ENCODE results near the gene PCDHGA5.
"Not testable (repeated sequence)": the region's sequence is repeated elsewhere in the genome, so short reads cannot be mapped to it uniquely, and the experiment has no call there.

Gene PCDHGA5

GRCh38 chr5:141363952-141364660, at the start of gene PCDHGA5:
PCDHGA5 (plus strand) TSS chr5:141364162; CDS start chr5:141364331, 169 bp downstream.
- no peak for DNase-seq (ENCODE audit: low read depth)

GRCh38 chr5:141316963-141317362, 47.0 kb upstream of the PCDHGA5 start:
- DNase-seq (ENCODE audit: low read depth), result not testable (repeated sequence)

- DNase-seq (ENCODE audit: low read depth), result no peak
Observed at GRCh38 chr5:141319202-141319601, 44.8 kb upstream of the PCDHGA5 start.

- no peak for DNase-seq (ENCODE audit: low read depth)
Observed at GRCh38 chr5:141319699-141320098, 44.3 kb upstream of the PCDHGA5 start.

GRCh38 chr5:141320225-141321169, 43.5 kb upstream of the PCDHGA5 start, which contains the start of gene TAF7:
TAF7 (minus strand) TSS chr5:141320784; CDS start chr5:141320044, 740 bp downstream.
- DNase-seq (ENCODE audit: low read depth), result peak; percentile 89

GRCh38 chr5:141322261-141322660, 41.7 kb upstream of the PCDHGA5 start:
- no peak for DNase-seq (ENCODE audit: low read depth)

- peak; percentile 51 for DNase-seq (ENCODE audit: low read depth)
Observed at GRCh38 chr5:141326088-141326854, 37.7 kb upstream of the PCDHGA5 start.

- no peak for DNase-seq (ENCODE audit: low read depth)
Observed at GRCh38 chr5:141328231-141328630, 35.7 kb upstream of the PCDHGA5 start.

- no peak for DNase-seq (ENCODE audit: low read depth)
Observed at GRCh38 chr5:141330299-141331080, 33.5 kb upstream of the PCDHGA5 start, which contains the start of gene PCDHGA1. PCDHGA1 (plus strand) TSS chr5:141330514.

- not testable (repeated sequence) for DNase-seq (ENCODE audit: low read depth)
Observed at GRCh38 chr5:141332571-141332970, 31.4 kb upstream of the PCDHGA5 start.

GRCh38 chr5:141338538-141339306, 25.2 kb upstream of the PCDHGA5 start, which contains the start of gene PCDHGA2:
PCDHGA2 (plus strand) TSS chr5:141338760.
- DNase-seq (ENCODE audit: low read depth), result no peak

- not testable (repeated sequence) for DNase-seq (ENCODE audit: low read depth)
Observed at GRCh38 chr5:141340781-141341354, 23.1 kb upstream of the PCDHGA5 start.

GRCh38 chr5:141342773-141343172, 21.2 kb upstream of the PCDHGA5 start:
- no peak for DNase-seq (ENCODE audit: low read depth)

GRCh38 chr5:141343242-141343952, 20.6 kb upstream of the PCDHGA5 start, which contains the start of gene PCDHGA3:
PCDHGA3 (plus strand) TSS chr5:141343829; CDS start chr5:141344034, 205 bp downstream.
- no peak for DNase-seq (ENCODE audit: low read depth)

GRCh38 chr5:141343953-141344463, 20.0 kb upstream of the PCDHGA5 start:
- DNase-seq (ENCODE audit: low read depth), result no peak

- DNase-seq (ENCODE audit: low read depth), result no peak
Observed at GRCh38 chr5:141345327-141345726, 18.6 kb upstream of the PCDHGA5 start.

- DNase-seq (ENCODE audit: low read depth), result not testable (repeated sequence)
Observed at GRCh38 chr5:141346017-141346416, 17.9 kb upstream of the PCDHGA5 start.

GRCh38 chr5:141349917-141350619, 13.9 kb upstream of the PCDHGA5 start, which contains the start of gene PCDHGB1:
PCDHGB1 (plus strand) TSS chr5:141350099; CDS start chr5:141350261, 162 bp downstream.
- DNase-seq (ENCODE audit: low read depth), result no peak
